ENCODE data around the gene PHF20. TPM values are rescaled to one million over a fixed set of nuclear protein-coding genes. Genes with fewer than 3 reads are reported as not detected.

Gene PHF20
- total and polyA plus RNA-seq, 2 of the 13 experiments (the other 11 are each of a cell fraction or from before 2014, with no cell fraction given): 22.8 to 34.1 TPM

DNA sequence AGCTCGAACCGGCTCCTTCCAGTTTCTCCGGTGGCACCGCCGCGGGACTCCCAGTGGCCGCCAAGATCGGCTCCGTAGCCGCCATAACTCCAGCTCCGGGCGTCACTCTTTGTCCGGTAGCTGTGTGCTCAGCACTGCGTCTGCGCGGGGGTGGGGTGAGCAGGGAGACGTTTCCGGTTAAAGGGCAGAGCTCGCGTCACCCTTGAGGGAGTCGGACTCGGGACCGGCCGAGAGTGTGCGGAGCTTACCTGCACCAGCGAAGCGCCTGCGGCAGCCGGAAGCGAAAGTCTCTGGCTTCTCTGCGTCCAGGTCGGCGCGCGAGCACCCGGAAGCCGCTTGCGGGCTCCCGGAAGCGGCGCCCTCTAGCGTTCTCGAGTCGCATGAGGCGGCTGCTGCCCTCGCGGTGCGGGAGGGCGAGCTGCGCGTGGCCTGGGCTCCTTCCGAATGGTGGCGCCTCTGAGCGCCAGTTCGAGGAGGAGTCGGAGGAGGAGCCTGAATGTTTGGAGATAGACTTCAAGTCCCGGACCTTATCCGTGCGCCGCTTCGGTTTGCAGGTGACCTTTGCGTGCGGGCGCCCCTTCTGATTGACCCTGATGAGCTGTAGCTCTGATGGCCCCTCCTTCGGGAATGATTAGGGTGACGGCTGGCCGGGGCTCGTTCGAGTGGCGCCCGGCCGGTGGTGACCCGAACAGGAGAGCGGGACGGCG lies 182.5 kb downstream of the PHF20 start, which contains the start of gene SCAND1:
Gene SCAND1, minus strand, starts transcription at position 303 of the 707 bp plus-strand sequence. Its CDS starts 218 bp downstream, at position 85.
- ATAC-seq: peak; percentile 92
- FAIRE-seq: peak; percentile 76
- H3K36me3 ChIP-seq (replicated peaks in 1 of 2; ENCODE audit: control insufficient read depth in 1 of 2, insufficient read depth in 2 of 2, low read length in 2 of 2): peaks cover 0 to 1% of the 10 kb centered on the region in 2 experiments; a peak in 1 of 5 replicates
- no peak for TF ChIP-seq MATR3 (CRISPR knock-in tag; IDR thresholded peaks at IDR 0.05)
- no peak for TF ChIP-seq ATAD3A (CRISPR knock-in tag; IDR thresholded peaks at IDR 0.05)
- peak; percentile 75; the same call in 1 of the 2 replicates for TF ChIP-seq HNRNPL (IDR thresholded peaks at IDR 0.05; ENCODE audit: low read depth, low read length)
- peak; percentile 99 for TF ChIP-seq ZNF275 (CRISPR knock-in tag; IDR thresholded peaks at IDR 0.05; ENCODE audit: borderline replicate concordance)
- TF ChIP-seq IRF9 (CRISPR knock-in tag; IDR thresholded peaks at IDR 0.05; ENCODE audit: borderline replicate concordance): peak; percentile 99
- TF ChIP-seq ZNF143 (CRISPR knock-in tag; IDR thresholded peaks at IDR 0.05): peak; percentile 63
- TF ChIP-seq ZNF598 (CRISPR knock-in tag; IDR thresholded peaks at IDR 0.05; ENCODE audit: borderline replicate concordance): peak; percentile 98
- TF ChIP-seq ZBTB4 (CRISPR knock-in tag; IDR thresholded peaks at IDR 0.05; ENCODE audit: borderline replicate concordance): peak; percentile 84
- TF ChIP-seq ZFP37 (CRISPR knock-in tag; IDR thresholded peaks at IDR 0.05; ENCODE audit: borderline replicate concordance): peak; percentile 87
- TF ChIP-seq ZKSCAN8 (CRISPR knock-in tag; IDR thresholded peaks at IDR 0.05; ENCODE audit: borderline replicate concordance): peak; percentile 87; the same call in 1 of the 2 replicates
- peak; percentile 99 for TF ChIP-seq ZNF747 (CRISPR knock-in tag; IDR thresholded peaks at IDR 0.05; ENCODE audit: borderline replicate concordance)
- TF ChIP-seq NCOR1 (IDR thresholded peaks at IDR 0.05; ENCODE audit: borderline replicate concordance, low read length): peak; percentile 20; the same call in 1 of the 2 replicates
- TF ChIP-seq MEIS1 (CRISPR knock-in tag; IDR thresholded peaks at IDR 0.05; ENCODE audit: borderline replicate concordance): peak; percentile 97
- peak; percentile 62; the same call in 1 of the 2 replicates for TF ChIP-seq ZNF75D (CRISPR knock-in tag; IDR thresholded peaks at IDR 0.05; ENCODE audit: borderline replicate concordance)
- peak; percentile 37; the same call in 1 of the 2 replicates for TF ChIP-seq ZBTB7A (CRISPR knock-in tag; IDR thresholded peaks at IDR 0.05)
- no peak for TF ChIP-seq NFE2 (CRISPR knock-in tag; IDR thresholded peaks at IDR 0.05)

More for the DNA sequence above, 182.5 kb downstream of the PHF20 start, which contains the start of gene SCAND1:
- peaks cover 23% of the 10 kb centered on the region for H3K4me1 ChIP-seq (ENCODE audit: insufficient read depth, low read length)
- in situ Hi-C loops (cut with HindIII; ENCODE audit: extremely low pct_ligation_motif_present, low pct_unique_long_range_greater_than_20kb): no loop called here
- no peaks in the 10 kb centered on the region; a peak in 1 of 5 replicates for H3K27me3 ChIP-seq (ENCODE audit: control insufficient read depth in 1 of 2, insufficient read depth in 2 of 2, low read length in 2 of 2)
- peak within 1 kb of the TSS; percentile 97 for H3K27ac ChIP-seq (ENCODE audit: extremely low read length, insufficient read depth, low read length)
- no TSS peak for BruUV-seq (replicated peaks)
- H4K20me1 ChIP-seq (ENCODE audit: insufficient read depth, low read length): peaks cover 5% of the 10 kb centered on the region; the same call in 1 of the 2 replicates
- H3K9ac ChIP-seq (ENCODE audit: insufficient read depth, low read depth, low read length): peak within 1 kb of the TSS; percentile 99
- H2AFZ ChIP-seq (ENCODE audit: low read length): peak within 1 kb of the TSS; percentile 91
- H3K4me3 ChIP-seq (replicated peaks in 1 of 3; ENCODE audit: insufficient read depth in 1 of 3, low read depth in 2 of 3, low read length in 3 of 3): peak within 1 kb of the TSS; percentile 86 to 99 (median 97)
- CTCF ChIA-PET (ENCODE audit: low intra/inter-chr PET ratio, low total read pairs): interaction anchor here (1.2 to 1.5 kb wide), 2 partner anchors 39 to 184 kb away, joined by 6 to 7 read pairs; no protein-coding TSS in a partner anchor
- POLR2A ChIA-PET: interaction anchor here (0.7 to 4.3 kb wide), 62 partner anchors 8 to 1961 kb away, joined by 3 to 72 read pairs (median 5); partner anchors contain the start of genes AAR2, CEP250, CPNE1 and EIF6
- intact Hi-C loops (cut with micrococcal nuclease; ENCODE audit: unreplicated experiment): no loop called here
- H3K9me3 ChIP-seq (ENCODE audit: low read length): no peaks in the 10 kb centered on the region
- peak within 1 kb of the TSS; percentile 93 for H3K4me2 ChIP-seq (ENCODE audit: low read depth, low read length)
- H3K79me2 ChIP-seq (ENCODE audit: insufficient read depth, low read length): peaks cover 18% of the 10 kb centered on the region
- DNase-seq (ENCODE audit: low spot score): peak; percentile 99
- 1% methylated on average over 72 of the region's 76 CpGs for WGBS (ENCODE audit: low lambda C conversion rate)
